NCI-H748 (cell line): ENCODE results near the gene DRD1.
"Not testable (repeated sequence)": the region's sequence is repeated elsewhere in the genome, so short reads cannot be mapped to it uniquely, and the experiment has no call there.

Experiments used
- DNase-seq: peaks from one replicate; lab custom pipeline; 2025; ENCODE audit not compliant: unreplicated experiment; lab: John Stamatoyannopoulos, UW

The DRD1 gene

GRCh38 chr5:175468892-175469291, 24.9 kb upstream of the DRD1 start:
- no peak for DNase-seq

DNA sequence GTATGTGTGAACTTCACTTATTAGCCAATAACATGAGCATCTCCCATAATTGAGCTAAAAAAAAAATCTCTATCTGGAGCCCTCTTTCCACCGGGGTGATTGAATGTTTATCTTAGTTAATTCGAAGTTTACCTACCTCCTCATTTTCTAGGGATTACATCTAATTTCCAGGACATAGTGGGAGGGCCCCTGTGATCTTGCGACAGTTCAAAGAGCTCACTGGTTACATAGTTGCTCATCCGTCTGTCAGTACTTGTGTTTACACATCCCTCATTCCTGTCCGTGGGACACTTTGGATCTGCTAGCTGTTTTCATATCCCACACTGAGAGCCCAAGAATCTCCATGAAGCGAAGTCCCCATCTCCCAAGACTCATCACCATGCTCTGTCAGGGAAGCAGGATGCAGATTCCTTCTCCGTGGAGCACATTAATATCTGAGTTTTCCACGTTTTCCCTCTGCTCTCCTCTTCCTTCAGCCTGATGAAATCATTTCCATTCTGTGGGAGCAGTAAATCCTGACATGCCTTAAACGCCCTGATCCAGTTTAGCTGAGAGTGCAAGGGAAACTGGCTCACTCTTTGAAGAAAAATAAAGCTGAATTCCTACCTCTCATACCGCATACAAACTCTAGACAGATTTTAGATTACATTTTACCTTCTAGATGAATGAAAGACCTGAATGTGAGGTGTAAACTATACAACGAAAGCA, 24.2 kb upstream of the DRD1 start:
- no peak for DNase-seq

DNA sequence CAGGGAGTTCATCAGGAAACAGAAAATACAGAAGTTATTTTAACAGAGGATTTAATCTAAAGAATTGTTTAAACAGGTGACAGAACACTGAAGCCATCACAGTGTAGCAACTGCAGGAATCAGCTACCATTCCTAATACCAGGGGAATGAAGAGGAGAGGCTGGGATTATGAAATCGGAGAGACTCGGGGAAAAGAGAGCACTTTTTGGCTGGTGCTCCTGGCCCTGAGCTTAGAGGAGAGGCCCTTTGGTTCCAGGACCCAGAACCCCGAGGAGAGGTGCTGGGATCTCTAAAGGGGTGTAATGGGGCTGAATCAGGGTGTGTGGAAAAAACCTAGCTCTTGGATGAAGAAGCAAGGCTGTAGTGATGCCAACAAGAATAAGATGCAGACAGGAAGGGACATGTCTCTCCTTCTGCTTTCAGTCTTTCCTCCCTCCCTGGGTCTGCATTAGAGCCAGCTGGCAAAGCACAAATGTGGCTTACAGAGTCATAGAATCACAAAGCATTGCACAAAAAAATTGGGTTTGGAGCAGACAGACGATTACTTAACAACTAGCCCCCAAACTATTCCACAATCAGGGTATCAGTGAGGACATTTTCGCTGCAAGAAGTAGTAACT, 22.8 kb upstream of the DRD1 start:
- DNase-seq: no peak

DNA sequence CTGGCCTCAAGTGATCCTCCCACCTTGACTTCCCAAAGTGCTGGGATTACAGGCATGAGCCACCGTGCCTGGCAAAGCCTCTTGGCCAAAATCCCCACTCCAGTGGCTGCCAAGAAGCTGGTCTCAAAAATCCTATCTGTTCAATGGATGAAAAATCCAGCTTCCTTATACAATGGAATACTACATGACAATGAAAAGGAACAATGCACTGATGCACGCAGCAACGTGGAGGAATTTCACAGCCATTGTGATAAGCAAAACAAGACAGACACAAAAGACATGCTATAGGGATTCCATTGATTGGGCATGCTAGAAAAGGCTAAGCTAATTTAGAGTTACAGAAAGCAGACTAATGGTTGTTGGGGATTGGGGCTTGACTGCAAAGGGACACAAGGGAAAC, 21.3 kb upstream of the DRD1 start:
- DNase-seq: no peak

DNA sequence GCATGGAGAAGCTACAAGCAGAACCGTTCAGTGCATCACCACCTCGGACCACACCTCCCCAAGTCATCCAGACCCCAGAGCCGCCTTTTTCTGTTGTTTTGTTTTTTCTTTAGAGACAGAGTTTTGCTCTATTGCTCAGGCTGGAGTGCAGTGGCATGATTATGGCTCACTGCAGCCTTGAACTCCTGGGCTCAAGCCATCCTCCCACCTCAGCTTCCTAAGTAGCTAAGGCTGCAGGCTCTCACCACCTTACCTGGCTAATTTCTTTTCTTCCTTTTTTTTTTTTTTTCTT, 20.9 kb upstream of the DRD1 start:
- no peak for DNase-seq

- peak; percentile 95 for DNase-seq
Observed at GRCh38 chr5:175464074-175464941, 20.3 kb upstream of the DRD1 start.

DNA sequence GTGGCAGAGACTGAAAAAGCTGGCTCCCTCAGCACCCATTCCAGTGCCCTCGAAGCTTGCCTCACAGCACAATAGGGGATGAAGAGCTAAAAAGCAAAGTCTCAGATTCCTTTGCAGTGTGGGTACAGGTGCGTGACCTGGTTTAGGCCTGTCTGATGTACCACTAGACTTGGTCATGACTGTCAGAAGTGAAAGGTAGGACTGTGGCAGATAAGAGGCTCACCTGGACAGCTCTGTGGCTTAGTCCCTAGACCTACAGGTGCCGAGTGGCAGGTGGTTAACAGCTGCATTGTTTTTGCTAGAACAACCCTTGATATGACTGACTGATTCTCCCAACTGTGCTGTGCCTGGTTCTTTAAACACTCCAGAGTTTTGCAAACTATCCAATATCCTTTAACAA, 19.7 kb upstream of the DRD1 start:
- DNase-seq: peak; percentile 92

DNA sequence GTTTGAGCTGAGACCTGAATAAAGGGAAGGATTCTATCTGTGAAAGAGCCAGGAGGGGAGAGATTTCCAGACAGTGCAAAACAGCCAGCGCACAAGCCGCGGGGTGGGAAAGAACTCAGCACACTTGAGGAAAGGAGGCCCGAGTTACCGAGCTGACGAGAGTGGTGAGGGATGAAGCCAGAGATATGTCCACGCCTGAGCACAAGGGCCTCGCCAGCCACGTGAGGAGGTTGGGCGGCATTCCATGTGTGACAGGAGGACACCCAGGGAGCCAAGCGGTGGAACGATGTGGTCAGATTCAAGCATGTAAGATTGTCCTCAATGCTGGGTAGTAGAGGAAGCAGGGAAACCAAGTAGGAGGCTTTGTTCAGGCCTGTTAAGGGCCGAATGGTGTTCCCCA, 17.4 kb upstream of the DRD1 start:
- DNase-seq: no peak

- DNase-seq: no peak
Observed at GRCh38 chr5:175460552-175460951, 16.6 kb upstream of the DRD1 start.

- peak; percentile 64 for DNase-seq
Observed at GRCh38 chr5:175460126-175460525, 16.1 kb upstream of the DRD1 start.

- peak; percentile 14 for DNase-seq
Observed at GRCh38 chr5:175457466-175457865, 13.5 kb upstream of the DRD1 start.

- no peak for DNase-seq
Observed at GRCh38 chr5:175456105-175456742, 12.2 kb upstream of the DRD1 start.

DNA sequence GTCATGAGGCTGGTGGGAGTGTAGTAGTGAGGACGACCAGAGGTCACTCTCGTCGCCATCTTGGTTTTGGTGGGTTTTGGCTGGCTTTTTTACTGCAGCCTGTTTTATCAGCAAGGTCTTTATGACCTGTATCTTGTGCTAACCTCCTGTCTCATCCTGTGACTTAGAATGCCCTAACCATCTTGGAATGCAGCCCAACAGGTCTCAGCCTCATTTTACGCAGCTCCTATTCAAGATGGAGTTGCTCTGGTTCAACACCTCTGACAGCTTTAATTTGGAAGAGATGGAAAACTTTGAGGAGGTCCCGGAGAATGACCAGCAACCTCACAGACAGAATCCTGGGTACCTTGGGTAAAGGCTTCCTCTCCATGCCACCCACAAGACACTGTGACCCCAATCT, 10.4 kb upstream of the DRD1 start:
- not testable (repeated sequence) for DNase-seq

DNA sequence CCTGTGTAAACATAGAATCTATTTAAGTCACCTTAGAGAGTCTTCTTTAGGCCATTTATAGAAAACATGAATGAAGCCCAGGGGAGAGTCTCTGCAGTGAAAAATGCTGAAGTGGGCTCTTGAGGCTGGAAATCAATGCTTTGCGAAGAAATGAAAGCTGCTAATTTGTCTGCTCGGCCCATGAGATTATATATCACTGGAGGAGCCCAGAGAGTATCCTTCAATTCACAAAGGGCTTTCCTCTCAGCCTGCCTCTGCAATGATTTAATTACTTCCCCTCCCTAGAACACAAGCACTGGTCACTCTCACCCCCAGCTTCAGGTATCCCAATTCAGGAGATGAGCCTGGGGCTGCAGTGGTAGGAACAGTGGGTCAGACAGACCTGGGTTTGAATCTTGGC, 8.2 kb upstream of the DRD1 start:
- DNase-seq: peak; percentile 34

- peak; percentile 40 for DNase-seq
Observed at GRCh38 chr5:175448276-175448675, 4.3 kb upstream of the DRD1 start.

GRCh38 chr5:175447571-175447970, 3.6 kb upstream of the DRD1 start:
- DNase-seq: peak; percentile 21

GRCh38 chr5:175446378-175446777, 2.4 kb upstream of the DRD1 start:
- not testable (repeated sequence) for DNase-seq

- DNase-seq: no peak
Observed at GRCh38 chr5:175444905-175445456, 999 bp upstream of the DRD1 start.

DNA sequence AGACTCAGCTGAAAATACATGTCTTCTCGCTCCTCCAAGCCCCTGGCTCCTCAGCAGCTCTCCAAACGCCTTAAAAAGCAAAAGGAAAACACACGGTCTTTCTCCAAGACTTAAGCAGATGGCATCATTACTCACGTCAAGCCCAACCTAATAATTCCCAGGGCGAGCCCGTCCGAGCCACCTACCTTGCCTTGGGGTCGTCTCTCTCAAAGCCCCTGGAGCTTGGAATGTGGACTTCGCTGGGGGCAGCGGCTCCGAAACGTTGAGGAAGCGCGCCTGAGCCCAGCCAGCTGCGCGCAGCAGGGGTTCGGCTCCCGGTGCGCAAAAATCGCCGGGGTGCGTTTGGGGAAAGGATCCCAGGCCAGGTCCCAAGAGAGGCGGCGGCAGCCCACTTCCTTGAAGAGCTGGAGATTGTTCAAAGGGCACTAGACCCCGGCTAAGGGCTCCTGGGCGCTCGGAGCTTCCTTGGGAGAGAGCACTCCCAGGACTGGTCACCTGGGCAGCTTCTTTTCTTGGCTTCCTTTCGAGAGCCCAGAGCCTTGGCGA, 395 bp downstream of the DRD1 start:
- DNase-seq: no peak

DNA sequence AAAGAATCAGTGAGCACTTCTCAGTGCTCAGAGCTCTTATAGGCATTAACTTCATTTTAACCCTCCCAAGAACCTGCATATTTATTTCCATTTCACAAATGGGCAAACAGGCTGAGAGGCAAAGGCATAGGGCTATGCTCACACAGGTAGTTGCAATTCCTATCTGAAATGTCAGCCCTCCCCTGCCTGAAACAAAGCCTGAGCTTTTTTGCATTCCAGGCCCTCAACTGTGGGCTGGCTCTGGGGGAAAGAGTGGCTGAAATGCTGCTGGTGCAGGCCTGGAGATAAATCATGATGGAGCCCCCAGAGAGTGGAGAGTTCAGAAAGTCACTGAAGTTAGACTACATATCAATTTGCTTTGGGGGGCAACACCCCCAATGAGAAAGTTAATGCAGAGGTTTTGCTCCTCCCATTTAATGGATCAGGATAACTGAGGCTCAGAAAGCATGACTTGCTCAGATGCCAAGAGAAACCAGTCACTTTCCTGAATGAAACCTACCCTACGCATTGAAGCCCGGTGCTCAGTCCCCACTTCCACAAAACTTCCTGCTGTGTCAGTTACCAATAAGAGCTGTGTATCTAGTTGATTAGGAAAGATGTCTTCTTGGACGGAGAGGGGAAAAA, 5.6 kb downstream of the DRD1 start:
- DNase-seq: no peak

- no peak for DNase-seq
Observed at GRCh38 chr5:175436359-175436758, 7.6 kb downstream of the DRD1 start.
